Measurements from ENCODE around the gene TCF20.

GRCh38 chr22:42283278-42284201, 13.1 kb upstream of the TCF20 start:
- TF ChIP-seq CTCF (IDR thresholded peaks at IDR 0.05), result no peak
- no peak for TF ChIP-seq EZH2 (IDR thresholded peaks at IDR 0.05)
- TF ChIP-seq EZH2phosphoT487 (IDR thresholded peaks at IDR 0.05), result no peak

All from neural progenitor cell (in vitro differentiated cells).